Omental fat pad (tissue), 4 donors: ENCODE results near the gene PEF1. TPM values are rescaled to one million over a fixed set of nuclear protein-coding genes. Genes with fewer than 3 reads are reported as not detected.

Experiments used
- ATAC-seq: fragments of 150-250 bp; one replicate; pipeline ENCODE4 v1.9.1; 2016; ENCODE audit warnings: mild to moderate bottlenecking, moderate library complexity; ENCODE audit not compliant: low FRiP score
- DNase-seq: peaks from one replicate; pipeline ENCODE4 v3.0.0-alpha.2; 2019; ENCODE audit warnings: low spot score
- CTCF ChIP-seq, 3 donors: fragments of 450-650 bp; IDR thresholded peaks; one replicate each; pipeline ENCODE4 v1.5.1; 2016 to 2017; ENCODE audit warnings: antibody characterized with exemption in 3 of 3, mild to moderate bottlenecking in 3 of 3, moderate library complexity in 2 of 3
- total RNA-seq, 4 donors: library from RNA; depleted of rRNA; stranded (reverse); fragments of >200 nt; gene quantifications; one replicate each; pipeline ENCODE4 v1.1.0, GENCODE V29; 2016

The PEF1 gene
- 10 to 100 TPM; 54.7 to 73.5 (median 67.3) TPM for total RNA-seq

- no peak for TF ChIP-seq CTCF (IDR thresholded peaks at IDR 0.05)
- ATAC-seq (peak; percentile 89), DNase-seq (peak; percentile 98)
Observed at GRCh38 chr1:31644560-31645273, at the start of gene PEF1. PEF1 (minus strand) TSS chr1:31644876; CDS start chr1:31644864, 12 bp downstream.

- no peak for ATAC-seq
- TF ChIP-seq CTCF (IDR thresholded peaks at IDR 0.05), result no peak
- no peak for DNase-seq
Observed at GRCh38 chr1:31693231-31693630, 48.6 kb upstream of the PEF1 start.

GRCh38 chr1:31691951-31692350, 47.3 kb upstream of the PEF1 start:
- no peak for DNase-seq
- no peak for ATAC-seq

GRCh38 chr1:31691446-31691845, 46.8 kb upstream of the PEF1 start:
- DNase-seq (no peak), ATAC-seq (no peak)
- no peak for TF ChIP-seq CTCF (IDR thresholded peaks at IDR 0.05)

More at GRCh38 chr1:31691951-31692350, 47.3 kb upstream of the PEF1 start:
- no peak for TF ChIP-seq CTCF (IDR thresholded peaks at IDR 0.05)

- no peak for TF ChIP-seq CTCF (IDR thresholded peaks at IDR 0.05)
- ATAC-seq (no peak), DNase-seq (no peak)
Observed at GRCh38 chr1:31690921-31691320, 46.2 kb upstream of the PEF1 start.

- DNase-seq (no peak), ATAC-seq (no peak)
- TF ChIP-seq CTCF (IDR thresholded peaks at IDR 0.05), result no peak
Observed at GRCh38 chr1:31689854-31690253, 45.2 kb upstream of the PEF1 start.

GRCh38 chr1:31689379-31689778, 44.7 kb upstream of the PEF1 start:
- TF ChIP-seq CTCF (IDR thresholded peaks at IDR 0.05), result no peak
- DNase-seq (no peak), ATAC-seq (no peak)
